Esophagus (tissue), 2 donors: ENCODE results near the gene TNN. TPM values are rescaled to one million over a fixed set of nuclear protein-coding genes. Genes with fewer than 3 reads are reported as not detected.

Experiments
- H3K27ac ChIP-seq, 2 donors: one replicate each; pipeline ENCODE4 v1.5.1; 2013; ENCODE audit warnings: low read depth in 2 of 2, mild to moderate bottlenecking in 2 of 2, inconsistent platforms in 1 of 2, low read length in 1 of 2, moderate library complexity in 1 of 2
- H3K27me3 ChIP-seq, 2 donors: one replicate each; pipeline ENCODE4 v1.6.1; 2013; ENCODE audit warnings: low read length in 2 of 2, control low read depth in 1 of 2, mild to moderate bottlenecking in 1 of 2; ENCODE audit not compliant: insufficient read depth in 2 of 2, control insufficient read depth in 1 of 2
- H3K36me3 ChIP-seq, 2 donors: one replicate each; pipeline ENCODE4 v1.6.1; 2013; ENCODE audit warnings: low read length in 1 of 2; ENCODE audit not compliant: control insufficient read depth in 2 of 2, insufficient read depth in 2 of 2
- H3K4me1 ChIP-seq, 2 donors: one replicate each; pipeline ENCODE4 v1.6.1; 2013; ENCODE audit warnings: low read length in 1 of 2; ENCODE audit not compliant: control insufficient read depth in 2 of 2, insufficient read depth in 2 of 2
- H3K4me3 ChIP-seq, 2 donors: one replicate each; pipeline ENCODE4 v1.5.1; 2013; ENCODE audit warnings: low read length in 2 of 2, mild to moderate bottlenecking in 2 of 2, low read depth in 1 of 2, moderate library complexity in 1 of 2
- H3K9me3 ChIP-seq, 2 donors: one replicate each; pipeline ENCODE4 v1.6.1; 2013; ENCODE audit warnings: mild to moderate bottlenecking in 2 of 2, low read depth in 1 of 2, low read length in 1 of 2, moderate library complexity in 1 of 2; ENCODE audit not compliant: control insufficient read depth in 2 of 2, insufficient read depth in 1 of 2
- WGBS, 2 donors: extraction: QIAGEN DNeasy Blood & Tissue Kit; methylation state at CpG; one replicate each; pipeline ENCODE4 v1.1.7; 2013; 5-methylcytosine and 5-hydroxymethylcytosine counted together
- polyA plus RNA-seq, 2 donors: library from polyadenylated mRNA; stranded (reverse); fragments of 200-250 nt; gene quantifications; one replicate each; pipeline ENCODE4 v1.2.3, GENCODE V29; 2013
- donor health status: healthy with polysubstance abuse.
- donor health status: Bipolar disorder and iron deficiency.

TNN gene
- polyA plus RNA-seq, 2 donors: 0.07 to 0.08 TPM

GRCh38 chr1:175133673-175134435 lies 66.2 kb downstream of the TNN start:
- Histone ChIP-seq H3K27me3 (no peaks in the 10 kb centered on the region), H3K9me3 (no peaks in the 10 kb centered on the region), H3K4me1 (peaks cover 0 to 2% of the 10 kb centered on the region in 2 donors), H3K4me3 (no peak overlapping the region), H3K27ac (no peak overlapping the region), H3K36me3 (no peaks in the 10 kb centered on the region)
- 88 to 91% methylated on average over 6 of the region's 6 CpGs for WGBS, 2 donors

DNA sequence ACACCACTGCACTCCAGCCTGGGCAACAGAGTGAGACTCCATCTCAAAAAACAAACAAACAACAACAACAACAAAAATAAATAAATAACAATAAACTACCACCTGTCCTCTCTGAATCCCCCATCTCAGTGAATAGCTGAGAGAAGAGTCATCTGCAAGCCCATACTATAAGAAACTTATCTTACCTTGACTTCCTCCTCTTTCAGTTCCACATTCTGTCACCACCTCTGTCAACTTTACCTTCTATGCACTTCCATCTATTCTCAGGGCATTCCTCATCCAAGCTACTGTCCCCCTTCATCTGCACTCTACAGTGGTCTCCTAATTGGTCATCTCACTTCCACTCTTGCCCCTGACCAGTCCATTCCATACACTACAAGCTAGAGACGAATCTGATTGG lies 66.9 kb downstream of the TNN start:
- no peaks in the 10 kb centered on the region for H3K36me3 ChIP-seq
- H3K4me3 ChIP-seq: no peak overlapping the region
- H3K9me3 ChIP-seq: no peaks in the 10 kb centered on the region
- 70 to 74% methylated on average over 1 of the region's 1 CpG for WGBS, 2 donors
- H3K27ac ChIP-seq: no peak overlapping the region
- H3K4me1 ChIP-seq: peaks cover 0 to 2% of the 10 kb centered on the region in 2 donors
- H3K27me3 ChIP-seq: no peaks in the 10 kb centered on the region

DNA sequence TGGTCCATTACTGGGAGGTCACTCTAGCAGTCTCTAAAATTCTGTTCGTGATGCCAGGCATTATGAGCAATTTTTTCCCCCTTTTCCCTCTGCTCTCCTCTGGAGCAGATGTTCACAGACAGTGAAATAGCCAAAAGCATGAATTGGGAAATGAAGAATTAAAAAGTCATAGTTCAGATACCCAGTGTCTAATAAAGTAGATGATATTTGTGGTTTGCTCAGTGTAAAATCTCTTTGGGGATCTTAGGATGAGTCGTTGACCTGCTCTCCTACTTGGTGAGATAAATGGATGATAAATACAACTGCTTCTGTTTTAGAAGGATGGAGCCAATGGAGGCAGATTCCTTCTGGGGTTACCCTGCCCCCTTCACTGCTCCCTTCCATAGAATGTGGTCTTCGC lies 68.6 kb downstream of the TNN start:
- 72 to 74% methylated on average over 3 of the region's 3 CpGs for WGBS, 2 donors
- no peak overlapping the region for H3K4me3 ChIP-seq
- no peaks in the 10 kb centered on the region for H3K27me3 ChIP-seq
- H3K36me3 ChIP-seq: no peaks in the 10 kb centered on the region
- no peaks in the 10 kb centered on the region for H3K9me3 ChIP-seq
- H3K27ac ChIP-seq: no peak overlapping the region
- H3K4me1 ChIP-seq: peaks cover 0 to 2% of the 10 kb centered on the region in 2 donors

- no peaks in the 10 kb centered on the region for H3K9me3 ChIP-seq
- H3K27me3 ChIP-seq: no peaks in the 10 kb centered on the region
- H3K27ac ChIP-seq: no peak overlapping the region
- WGBS, 2 donors: 71 to 89% methylated on average over 1 of the region's 1 CpG
- H3K4me1 ChIP-seq: peaks cover 0 to 2% of the 10 kb centered on the region in 2 donors
- no peak overlapping the region for H3K4me3 ChIP-seq
- no peaks in the 10 kb centered on the region for H3K36me3 ChIP-seq
Observed at GRCh38 chr1:175137369-175137768, 69.7 kb downstream of the TNN start.

DNA sequence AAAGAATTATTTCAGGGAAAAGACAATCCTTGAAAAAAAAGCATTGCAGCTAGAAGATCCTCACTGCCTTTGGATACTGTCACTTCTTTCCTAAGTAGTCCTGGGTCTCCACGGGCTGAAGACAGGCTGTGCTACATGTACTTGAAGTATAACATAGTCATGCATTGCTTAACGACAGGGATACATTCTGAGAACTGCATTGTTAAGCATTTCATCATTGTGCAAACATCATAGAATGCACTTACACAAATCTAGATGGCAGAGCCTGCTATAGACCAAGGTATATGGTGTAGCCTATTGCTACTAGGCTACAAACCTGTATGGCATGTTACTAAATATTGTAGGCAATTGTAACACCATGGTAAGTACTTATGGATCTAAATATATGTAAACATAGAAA lies 70.9 kb downstream of the TNN start:
- Histone ChIP-seq H3K27ac (no peak overlapping the region), H3K4me1 (no peaks in the 10 kb centered on the region), H3K27me3 (no peaks in the 10 kb centered on the region), H3K9me3 (no peaks in the 10 kb centered on the region), H3K4me3 (no peak overlapping the region), H3K36me3 (no peaks in the 10 kb centered on the region)
- WGBS, 2 donors: 30 to 64% methylated on average over 2 of the region's 2 CpGs

GRCh38 chr1:175145899-175146528 lies 78.4 kb downstream of the TNN start:
- Histone ChIP-seq H3K4me1 (peaks cover 0 to 2% of the 10 kb centered on the region in 2 donors), H3K9me3 (no peaks in the 10 kb centered on the region), H3K27me3 (no peaks in the 10 kb centered on the region), H3K36me3 (no peaks in the 10 kb centered on the region), H3K4me3 (no peak overlapping the region), H3K27ac (no peak overlapping the region)
- WGBS, 2 donors: 44 to 51% methylated on average over 6 to 7 of the region's 7 CpGs

DNA sequence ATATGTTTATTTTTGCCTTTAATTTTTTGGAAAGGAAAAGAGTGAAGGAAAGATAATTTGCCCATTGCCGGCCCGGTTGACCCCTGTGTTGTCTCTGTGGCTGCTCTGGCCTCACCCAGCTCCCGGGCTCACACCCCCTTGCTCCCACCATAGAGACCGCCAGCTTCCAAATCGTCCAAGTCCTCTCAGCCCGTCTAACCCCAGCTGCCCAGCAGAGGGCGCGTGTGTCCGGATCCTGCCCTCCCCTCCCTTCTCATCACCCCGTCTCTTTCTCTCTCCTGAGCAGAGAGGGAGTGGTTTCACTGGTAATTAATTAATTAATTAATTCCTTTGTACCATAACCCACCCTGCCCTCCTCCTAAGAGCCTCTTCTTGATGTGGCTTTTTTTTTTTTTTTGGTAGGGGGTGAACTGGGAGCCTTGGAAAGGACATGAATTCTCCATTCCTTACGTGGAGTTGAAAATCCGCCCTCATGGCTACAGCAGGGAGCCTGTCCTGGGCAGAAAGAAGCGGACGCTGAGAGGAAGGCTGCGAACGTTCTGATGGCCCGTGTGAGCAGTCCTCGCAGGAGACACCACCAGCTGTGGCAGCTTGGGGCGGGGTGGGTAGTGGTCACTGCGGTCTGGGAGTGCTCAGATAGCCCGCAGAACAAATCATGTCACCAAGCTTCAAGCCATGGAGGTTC lies 79.0 kb downstream of the TNN start:
- Histone ChIP-seq H3K27ac (no peak overlapping the region), H3K4me3 (no peak overlapping the region), H3K4me1 (peaks cover 0 to 2% of the 10 kb centered on the region in 2 donors), H3K9me3 (no peaks in the 10 kb centered on the region), H3K27me3 (no peaks in the 10 kb centered on the region), H3K36me3 (no peaks in the 10 kb centered on the region)
- WGBS, 2 donors: 32 to 33% methylated on average over 21 of the region's 21 CpGs

GRCh38 chr1:175147569-175147968 lies 79.9 kb downstream of the TNN start:
- Histone ChIP-seq H3K4me3 (no peak overlapping the region), H3K9me3 (no peaks in the 10 kb centered on the region), H3K27me3 (no peaks in the 10 kb centered on the region), H3K36me3 (no peaks in the 10 kb centered on the region), H3K27ac (no peak overlapping the region), H3K4me1 (peaks cover 0 to 2% of the 10 kb centered on the region in 2 donors)
- WGBS, 2 donors: 93 to 94% methylated on average over 5 of the region's 5 CpGs

DNA sequence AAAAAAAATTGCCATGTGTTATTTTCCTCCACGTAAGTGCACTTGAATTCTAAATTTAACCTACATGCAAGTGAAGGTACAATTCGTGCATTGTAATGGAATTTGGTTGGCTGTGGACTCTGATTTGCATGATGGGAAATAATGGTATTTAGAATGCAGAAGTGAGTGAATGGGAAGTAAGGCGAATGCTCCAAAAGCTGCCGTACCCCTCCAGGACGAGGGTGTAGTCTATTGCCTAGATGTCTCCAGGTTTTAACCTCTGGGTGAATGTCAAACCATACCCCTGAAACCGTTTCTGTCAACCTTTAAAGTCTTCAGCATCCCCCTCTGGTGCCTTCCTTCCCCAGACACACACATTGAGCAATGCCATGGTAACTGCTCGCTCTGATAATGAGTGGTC lies 80.4 kb downstream of the TNN start:
- Histone ChIP-seq H3K9me3 (no peaks in the 10 kb centered on the region), H3K27me3 (no peaks in the 10 kb centered on the region), H3K4me3 (no peak overlapping the region), H3K27ac (no peak overlapping the region), H3K4me1 (peaks cover 0 to 2% of the 10 kb centered on the region in 2 donors), H3K36me3 (no peaks in the 10 kb centered on the region)
- 75 to 77% methylated on average over 7 of the region's 7 CpGs for WGBS, 2 donors
